PC-9 (cell line): Measurements from ENCODE around the gene JARID2.

Experiments
- CTCF ChIP-seq: fragments of 200-600 bp; sonication (generic); conservative IDR thresholded peaks from 2 replicates; pipeline ENCODE4 v1.6.1; 2017; ENCODE audit warnings: mixed run types, antibody characterized with exemption, mild to moderate bottlenecking, moderate library complexity
- EZH2 ChIP-seq: fragments of 200-600 bp; sonication (generic); IDR thresholded peaks from 2 replicates; pipeline ENCODE4 v1.8.0; 2017; ENCODE audit warnings: antibody characterized with exemption, low read depth

- no peak for TF ChIP-seq CTCF
- no peak for TF ChIP-seq EZH2
These were observed 309.5 kb downstream of the JARID2 start for GRCh38 chr6:15555101-15556038.
